Fibroblast of the aortic adventitia (primary cell): ENCODE measurements around the gene JAML. TPM values are rescaled to one million over a fixed set of nuclear protein-coding genes. Genes with fewer than 3 reads are reported as not detected.

ENCODE experiments used
- DNase-seq: peaks from one replicate; pipeline ENCODE4 v3.0.0-alpha.2; 2010; ENCODE audit warnings: low read depth
- H3K4me3 ChIP-seq: 2 replicates; pipeline ENCODE4 v1.5.1; 2011; ENCODE audit warnings: low read depth, mild to moderate bottlenecking, control low read depth, low read length, moderate library complexity
- total RNA-seq: library from RNA; depleted of rRNA; stranded (reverse); fragments of >200 nt; gene quantifications from 2 replicates; pipeline ENCODE4 v1.2.3, GENCODE V29; 2012; ENCODE audit warnings: low replicate concordance
- TF ChIP-seq, protein P1 (sequence below): IDR thresholded peaks from 2 replicates; pipeline ENCODE4 v1.5.1; 2011; ENCODE audit warnings: mild to moderate bottlenecking, low read length, control low read depth, inconsistent platforms; ENCODE audit not compliant: insufficient read depth

JAML gene
- total RNA-seq, 1 donor = not detected

GRCh38 chr11:118164885-118165284 lies 59.9 kb downstream of the JAML start:
- TF ChIP-seq, protein P1, sequence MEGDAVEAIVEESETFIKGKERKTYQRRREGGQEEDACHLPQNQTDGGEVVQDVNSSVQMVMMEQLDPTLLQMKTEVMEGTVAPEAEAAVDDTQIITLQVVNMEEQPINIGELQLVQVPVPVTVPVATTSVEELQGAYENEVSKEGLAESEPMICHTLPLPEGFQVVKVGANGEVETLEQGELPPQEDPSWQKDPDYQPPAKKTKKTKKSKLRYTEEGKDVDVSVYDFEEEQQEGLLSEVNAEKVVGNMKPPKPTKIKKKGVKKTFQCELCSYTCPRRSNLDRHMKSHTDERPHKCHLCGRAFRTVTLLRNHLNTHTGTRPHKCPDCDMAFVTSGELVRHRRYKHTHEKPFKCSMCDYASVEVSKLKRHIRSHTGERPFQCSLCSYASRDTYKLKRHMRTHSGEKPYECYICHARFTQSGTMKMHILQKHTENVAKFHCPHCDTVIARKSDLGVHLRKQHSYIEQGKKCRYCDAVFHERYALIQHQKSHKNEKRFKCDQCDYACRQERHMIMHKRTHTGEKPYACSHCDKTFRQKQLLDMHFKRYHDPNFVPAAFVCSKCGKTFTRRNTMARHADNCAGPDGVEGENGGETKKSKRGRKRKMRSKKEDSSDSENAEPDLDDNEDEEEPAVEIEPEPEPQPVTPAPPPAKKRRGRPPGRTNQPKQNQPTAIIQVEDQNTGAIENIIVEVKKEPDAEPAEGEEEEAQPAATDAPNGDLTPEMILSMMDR = no peak
- H3K4me3 ChIP-seq = no peak overlapping the region
- DNase-seq = no peak

GRCh38 chr11:118163494-118163893 lies 61.3 kb downstream of the JAML start:
- no peak for DNase-seq
- TF ChIP-seq, protein P1 = no peak
- H3K4me3 ChIP-seq = no peak overlapping the region

DNA sequence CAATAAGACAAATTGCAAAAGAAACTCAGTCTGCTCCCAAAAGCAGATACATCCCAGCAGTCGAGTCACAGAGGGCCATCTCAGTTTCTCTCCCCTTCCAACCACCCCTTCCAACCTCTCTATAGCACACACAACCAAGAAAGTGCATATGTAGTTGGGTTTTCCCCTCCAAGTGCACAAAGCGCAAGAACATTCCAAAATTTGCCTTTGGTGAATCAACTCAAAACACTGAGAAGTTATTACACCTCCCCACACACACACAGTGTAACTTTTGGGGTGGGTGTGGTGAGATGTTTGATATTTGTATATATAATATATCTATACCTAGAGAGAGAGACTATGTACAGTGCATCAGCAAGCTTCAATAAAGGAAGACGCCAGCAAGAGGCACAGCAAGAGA lies 62.0 kb downstream of the JAML start:
- no peak overlapping the region for H3K4me3 ChIP-seq
- TF ChIP-seq, protein P1 = no peak
- no peak for DNase-seq

DNA sequence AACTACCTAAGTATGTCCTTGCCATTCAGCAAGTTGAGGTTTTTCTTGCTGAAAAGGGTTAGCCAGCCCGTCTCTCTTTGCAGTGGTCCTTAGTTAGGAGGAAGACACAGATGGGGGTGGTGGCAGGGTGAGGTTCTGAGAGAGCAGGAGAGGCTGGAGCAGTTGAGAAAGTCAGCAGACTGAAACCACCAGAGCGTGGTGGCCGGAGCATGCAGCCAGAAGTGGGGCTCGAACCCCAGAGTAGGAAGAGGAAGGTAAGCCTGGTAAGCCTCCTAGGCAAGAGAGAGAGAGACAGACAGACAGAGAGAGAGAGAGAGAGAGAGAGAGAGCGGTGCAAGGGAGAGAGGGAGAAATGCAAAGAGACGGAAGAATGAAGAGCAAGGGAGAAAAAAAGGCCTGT lies 63.0 kb downstream of the JAML start:
- TF ChIP-seq, protein P1 = no peak
- DNase-seq = no peak
- H3K4me3 ChIP-seq = no peak overlapping the region

DNA sequence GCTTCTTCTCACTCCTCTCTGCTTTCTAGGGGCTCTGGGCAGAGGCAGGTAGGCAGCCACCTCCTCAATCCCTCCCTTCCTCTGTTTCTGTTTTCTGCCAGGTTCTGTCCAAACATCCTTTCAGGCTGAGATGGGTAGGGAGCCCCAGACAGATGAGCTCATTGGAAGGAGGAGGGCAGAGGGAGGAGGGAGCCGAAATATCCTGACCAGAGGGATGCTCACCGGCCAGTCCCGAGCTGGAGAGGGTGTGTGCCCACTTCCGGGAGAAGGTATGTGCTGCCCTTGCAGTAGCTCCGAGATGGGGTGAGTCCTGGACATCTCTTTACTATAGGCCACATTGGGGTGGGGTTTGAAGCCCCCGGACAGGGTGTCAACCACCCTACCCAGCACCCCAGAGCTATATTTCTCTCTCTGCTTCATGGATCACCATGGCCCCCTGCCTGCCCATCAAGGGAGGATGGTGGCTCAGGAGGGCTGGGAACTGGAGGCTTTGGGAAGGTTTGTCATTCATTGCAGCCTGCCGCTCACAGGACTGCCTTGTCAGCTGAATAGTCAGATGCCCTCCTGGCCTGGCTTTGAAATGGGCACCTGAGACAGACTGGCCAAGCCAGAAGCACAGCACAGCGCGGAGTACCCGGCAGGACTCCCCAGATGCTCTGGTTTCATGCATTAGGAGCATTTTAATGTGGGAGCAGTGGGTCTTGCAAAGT lies 67.5 kb downstream of the JAML start:
- DNase-seq = no peak
- TF ChIP-seq, protein P1 = no peak
- no peak overlapping the region for H3K4me3 ChIP-seq

DNA sequence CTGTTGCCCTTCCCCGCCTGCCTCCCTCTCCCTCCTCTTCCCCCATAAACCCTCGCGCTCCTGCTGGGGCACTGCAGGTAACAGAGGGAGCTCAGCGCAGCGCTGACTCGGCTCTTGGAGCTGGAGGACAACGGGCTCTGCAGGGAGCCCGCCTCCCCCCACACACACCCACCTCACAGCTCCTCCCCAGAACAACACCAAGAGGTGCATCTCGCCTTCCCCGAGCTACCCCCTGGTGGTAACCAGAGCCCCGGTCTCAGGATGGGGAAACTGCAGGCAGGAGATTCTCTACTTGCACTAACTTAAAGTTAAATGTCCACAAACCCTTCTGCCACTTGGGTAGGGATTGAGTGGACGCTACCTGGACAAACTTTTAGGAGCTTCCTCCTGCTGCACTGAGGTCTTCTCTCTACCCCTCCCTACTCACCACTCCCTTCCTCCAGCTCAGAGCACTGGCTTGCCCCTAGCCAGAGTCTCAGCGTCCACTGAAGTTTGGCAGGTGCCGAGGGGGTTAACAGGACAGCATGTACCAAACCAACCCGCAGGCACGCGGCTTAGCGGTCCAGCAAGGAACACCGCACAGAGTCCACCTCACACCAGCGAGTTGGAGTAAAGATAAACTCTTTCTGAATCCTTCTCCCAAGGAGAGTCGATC lies 68.2 kb downstream of the JAML start:
- TF ChIP-seq, protein P1 = no peak
- DNase-seq = no peak
- H3K4me3 ChIP-seq = no peak overlapping the region
